ENCODE results near the gene RABL2A.
"Not testable (repeated sequence)": the region's sequence is repeated elsewhere in the genome, so short reads cannot be mapped to it uniquely, and the experiment has no call there.

RABL2A gene

DNA sequence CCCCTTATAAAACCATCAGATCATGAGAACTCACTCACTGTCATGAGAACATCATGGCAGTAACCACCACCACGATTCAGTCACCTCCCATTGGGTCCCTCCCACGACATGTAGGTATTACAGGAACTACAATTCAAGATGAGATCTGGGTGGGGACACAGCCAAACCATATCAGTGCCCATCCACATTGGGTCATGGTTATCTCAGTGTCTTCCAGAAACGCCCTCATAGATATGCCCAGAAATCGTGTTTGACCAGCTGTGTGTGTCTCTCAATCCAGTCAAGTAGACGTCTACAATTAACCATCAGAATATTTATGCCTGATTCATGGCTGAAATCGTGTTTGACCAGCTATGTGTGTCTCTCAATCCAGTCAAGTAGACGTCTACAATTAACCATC, 17.2 kb upstream of the RABL2A start:
- not testable (repeated sequence) for DNase-seq (ENCODE audit: low spot score)

DNA sequence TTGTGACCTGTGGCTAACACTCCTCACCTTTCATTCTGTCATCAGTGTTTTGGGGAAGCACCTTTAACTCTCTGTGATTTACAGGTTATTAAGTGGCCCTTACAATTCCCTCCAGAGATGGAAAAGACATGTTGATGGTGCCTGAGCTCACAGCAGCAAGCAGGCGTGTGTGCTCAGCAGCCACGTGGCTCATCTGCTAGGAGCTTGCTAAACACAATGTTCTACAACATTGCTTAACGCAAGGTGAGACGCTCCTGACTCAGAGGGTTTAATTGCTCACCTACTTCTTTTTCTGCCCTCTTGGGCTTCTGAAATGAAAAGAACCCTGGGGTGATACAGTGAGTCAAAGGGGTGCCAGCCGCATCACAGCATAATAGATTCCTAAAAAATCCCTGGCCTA, 6.1 kb upstream of the RABL2A start:
- DNase-seq (ENCODE audit: low spot score): not testable (repeated sequence)

DNA sequence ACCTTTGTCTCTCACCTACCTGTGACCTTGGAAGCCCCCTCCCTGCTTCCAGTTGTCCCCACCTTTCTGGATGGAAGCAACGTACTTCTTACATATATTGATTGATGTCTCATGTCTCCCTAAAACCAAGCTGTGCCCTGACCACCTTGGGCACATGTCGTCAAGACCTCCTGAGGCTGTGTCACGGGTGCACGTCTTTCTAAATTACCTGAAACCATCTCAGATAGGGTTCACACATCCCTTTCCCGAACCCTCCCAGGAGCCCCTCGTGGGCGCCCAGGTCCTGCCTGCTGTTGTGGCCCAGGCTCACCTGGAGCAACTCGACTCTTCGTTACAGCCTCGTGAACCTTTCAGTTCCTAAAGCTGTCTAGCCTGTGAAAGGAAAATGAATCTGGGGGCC, 1.2 kb upstream of the RABL2A start:
- DNase-seq (ENCODE audit: low spot score): not testable (repeated sequence)

DNA sequence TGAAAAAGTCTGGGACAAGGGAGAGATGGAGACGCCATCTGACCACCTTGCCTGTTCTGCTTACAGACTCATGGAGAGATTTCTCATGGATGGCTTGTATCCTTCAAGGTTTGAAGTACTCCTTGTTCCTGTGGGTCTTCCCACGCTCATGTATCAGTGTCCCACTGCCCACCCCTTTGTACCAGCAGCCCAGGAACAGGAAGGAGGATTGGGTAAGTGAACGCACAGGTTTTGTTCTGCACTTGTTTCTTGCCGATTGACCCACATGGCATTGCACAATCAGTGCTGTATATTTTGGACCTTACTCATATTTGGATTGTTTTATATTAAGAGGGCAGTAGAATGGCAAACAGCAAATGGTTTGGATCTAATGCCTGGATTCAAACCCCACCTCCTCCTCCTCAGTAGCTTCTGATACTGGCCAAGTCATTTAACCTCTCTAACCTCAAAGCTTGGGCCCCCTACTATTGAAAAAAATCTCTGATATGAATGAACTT, 5.8 kb downstream of the RABL2A start:
- DNase-seq (ENCODE audit: low spot score): not testable (repeated sequence)

DNA sequence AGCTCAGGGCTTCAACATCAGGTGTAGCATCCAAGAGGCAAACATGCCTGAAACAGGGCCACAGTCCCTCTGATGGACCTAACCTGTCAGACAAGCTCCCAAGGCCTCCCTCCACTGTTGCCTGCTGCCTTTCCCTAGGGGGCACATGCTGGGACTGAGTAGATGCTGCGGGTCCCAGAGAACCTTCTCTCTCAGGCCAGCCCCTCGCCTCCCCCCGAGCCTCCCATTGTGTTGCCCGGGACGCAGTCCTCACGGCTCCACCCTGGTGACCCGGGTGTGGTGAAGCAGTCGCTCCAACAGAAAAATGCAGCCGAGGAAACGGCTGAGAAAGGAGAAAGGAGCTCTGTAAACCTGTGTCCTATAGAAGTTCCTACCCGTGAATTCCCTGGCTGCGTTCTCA, 8.3 kb downstream of the RABL2A start:
- DNase-seq (ENCODE audit: low spot score): not testable (repeated sequence)

DNA sequence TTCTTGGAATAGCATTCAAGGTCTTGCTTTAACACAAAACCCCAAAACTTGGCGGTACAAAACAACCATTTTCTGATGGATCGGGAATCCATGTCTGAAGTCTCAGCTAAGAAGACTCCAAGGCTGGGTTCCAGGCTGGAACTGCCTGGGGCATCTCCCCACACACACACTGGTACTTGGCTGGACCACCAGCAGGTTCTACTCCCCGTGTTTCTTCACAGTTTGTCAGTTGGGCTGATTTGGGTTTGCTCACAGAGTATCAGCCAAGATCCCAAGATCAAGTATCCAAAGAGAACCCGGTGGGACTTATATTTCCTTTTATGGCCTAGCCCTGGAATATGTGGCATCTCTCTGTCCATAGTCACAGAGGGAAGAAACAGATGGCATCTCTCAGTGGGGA, 9.2 kb downstream of the RABL2A start:
- DNase-seq (ENCODE audit: low spot score): not testable (repeated sequence)

DNA sequence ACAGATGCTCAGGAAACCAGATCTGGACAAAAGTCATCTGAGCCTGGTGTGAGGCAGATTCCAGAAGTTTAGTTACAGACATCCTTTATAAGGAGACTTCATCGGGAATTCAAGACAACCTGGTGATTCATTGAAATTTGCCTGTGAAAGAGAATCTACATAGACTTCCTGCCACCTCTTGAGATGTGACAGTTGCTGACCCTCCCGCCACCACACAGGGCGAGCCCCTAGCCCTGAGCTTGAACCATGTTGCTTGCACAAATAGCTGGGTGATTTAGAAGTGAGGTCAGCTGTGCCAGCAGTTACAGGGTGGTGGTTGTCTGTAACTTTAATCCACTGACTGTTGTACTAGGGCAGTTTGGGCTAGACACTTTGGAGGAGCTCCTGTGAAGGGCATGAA, 11.0 kb downstream of the RABL2A start:
- DNase-seq (ENCODE audit: low spot score): not testable (repeated sequence)

DNA sequence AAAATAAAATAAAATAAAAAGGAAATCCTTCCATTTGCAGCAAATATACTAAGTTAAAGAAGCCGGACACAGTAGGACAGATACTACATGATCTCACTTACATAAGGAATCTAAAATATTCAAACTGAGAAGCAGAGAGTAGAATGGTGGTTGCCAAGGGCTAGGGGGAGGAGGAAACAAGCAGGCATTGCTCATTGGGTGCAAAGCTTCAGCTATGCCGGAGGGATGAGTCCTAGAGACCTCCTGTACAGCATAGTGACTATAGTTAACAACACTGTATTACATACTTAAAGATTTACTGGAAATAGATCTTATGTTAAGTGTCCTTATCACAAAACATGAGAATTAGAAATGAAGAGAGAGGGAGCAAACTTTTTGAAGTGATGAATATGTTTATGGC, 19.2 kb downstream of the RABL2A start:
- not testable (repeated sequence) for DNase-seq (ENCODE audit: low spot score)

DNA sequence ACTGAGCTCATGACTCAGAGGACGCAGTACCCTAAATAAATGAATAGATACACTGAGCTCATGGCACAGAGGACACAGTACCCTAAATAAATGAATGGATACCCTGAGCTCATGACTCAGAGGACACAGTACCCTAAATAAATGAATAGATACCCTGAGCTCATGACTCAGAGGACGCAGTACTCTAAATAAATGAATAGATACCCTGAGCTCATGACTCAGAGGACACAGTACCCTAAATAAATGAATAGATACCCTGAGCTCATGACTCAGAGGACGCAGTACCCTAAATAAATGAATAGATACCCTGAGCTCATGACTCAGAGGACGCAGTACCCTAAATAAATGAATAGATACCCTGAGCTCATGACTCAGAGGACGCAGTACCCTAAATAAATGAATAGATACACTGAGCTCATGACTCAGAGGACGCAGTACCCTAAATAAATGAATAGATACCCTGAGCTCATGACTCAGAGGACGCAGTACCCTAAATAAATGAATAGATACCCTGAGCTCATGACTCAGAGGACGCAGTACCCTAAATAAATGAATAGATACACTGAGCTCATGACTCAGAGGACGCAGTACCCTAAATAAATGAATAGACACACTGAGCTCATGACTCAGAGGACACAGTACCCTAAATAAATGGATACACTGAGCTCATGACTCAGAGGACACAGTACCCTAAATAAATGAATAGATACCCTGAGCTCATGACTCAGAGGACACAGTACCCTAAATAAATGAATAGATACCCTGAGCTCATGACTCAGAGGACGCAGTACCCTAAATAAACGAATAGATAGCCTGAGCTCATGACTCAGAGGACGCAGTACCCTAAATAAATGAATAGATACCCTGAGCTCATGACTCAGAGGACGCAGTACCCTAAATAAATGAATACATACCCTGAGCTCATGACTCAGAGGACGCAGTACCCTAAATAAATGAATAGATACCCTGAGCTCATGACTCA, 24.1 kb downstream of the RABL2A start:
- not testable (repeated sequence) for DNase-seq (ENCODE audit: low spot score)

DNA sequence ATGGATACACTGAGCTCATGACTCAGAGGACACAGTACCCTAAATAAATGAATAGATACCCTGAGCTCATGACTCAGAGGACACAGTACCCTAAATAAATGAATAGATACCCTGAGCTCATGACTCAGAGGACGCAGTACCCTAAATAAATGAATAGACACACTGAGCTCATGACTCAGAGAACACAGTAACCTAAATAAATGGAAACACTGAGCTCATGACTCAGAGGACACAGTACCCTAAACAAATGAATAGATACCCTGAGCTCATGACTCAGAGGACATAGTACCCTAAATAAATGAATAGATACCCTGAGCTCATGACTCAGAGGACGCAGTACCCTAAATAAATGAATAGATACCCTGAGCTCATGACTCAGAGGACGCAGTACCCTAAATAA, 25.5 kb downstream of the RABL2A start:
- not testable (repeated sequence) for DNase-seq (ENCODE audit: low spot score)

DNA sequence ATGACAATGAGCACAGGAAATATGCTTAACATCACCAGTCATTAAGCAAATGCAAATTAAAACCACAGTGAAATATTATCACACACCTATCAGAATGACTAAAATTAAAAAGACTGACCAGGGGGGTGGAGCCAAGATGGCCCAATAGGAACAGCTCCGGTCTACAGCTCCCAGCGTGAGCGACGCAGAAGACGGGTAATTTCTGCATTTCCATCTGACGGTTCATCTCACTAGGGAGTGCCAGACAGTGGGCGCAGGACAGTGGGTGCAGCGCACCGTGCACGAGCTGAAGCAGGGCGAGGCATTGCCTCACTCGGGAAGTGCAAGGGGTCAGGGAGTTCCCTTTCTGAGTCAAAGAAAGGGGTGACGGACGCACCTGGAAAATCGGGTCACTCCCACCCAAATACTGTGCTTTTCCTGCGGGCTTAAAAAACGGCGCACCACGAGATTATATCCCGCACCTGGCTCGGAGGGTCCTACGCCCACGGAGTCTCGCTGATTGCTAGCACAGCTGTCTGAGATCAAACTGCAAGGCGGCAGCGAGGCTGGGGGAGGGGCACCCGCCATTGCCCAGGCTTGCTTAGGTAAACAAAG, 29.1 kb downstream of the RABL2A start:
- not testable (repeated sequence) for DNase-seq (ENCODE audit: low spot score)

DNA sequence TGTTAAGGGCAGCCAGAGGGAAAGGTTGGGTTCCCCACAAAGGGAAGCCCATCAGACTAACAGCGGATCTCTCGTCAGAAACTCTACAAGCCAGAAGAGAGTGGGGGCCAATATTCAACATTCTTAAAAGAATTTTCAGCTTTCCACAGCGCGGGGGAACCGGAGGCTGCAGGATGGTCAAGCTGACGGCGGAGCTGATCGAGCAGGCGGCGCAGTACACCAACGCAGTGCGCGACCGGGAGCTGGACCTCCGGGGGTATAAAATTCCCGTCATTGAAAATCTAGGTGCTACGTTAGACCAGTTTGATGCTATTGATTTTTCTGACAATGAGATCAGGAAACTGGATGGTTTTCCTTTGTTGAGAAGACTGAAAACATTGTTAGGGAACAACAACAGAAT, 30.7 kb downstream of the RABL2A start:
- not testable (repeated sequence) for DNase-seq (ENCODE audit: low spot score)

DNA sequence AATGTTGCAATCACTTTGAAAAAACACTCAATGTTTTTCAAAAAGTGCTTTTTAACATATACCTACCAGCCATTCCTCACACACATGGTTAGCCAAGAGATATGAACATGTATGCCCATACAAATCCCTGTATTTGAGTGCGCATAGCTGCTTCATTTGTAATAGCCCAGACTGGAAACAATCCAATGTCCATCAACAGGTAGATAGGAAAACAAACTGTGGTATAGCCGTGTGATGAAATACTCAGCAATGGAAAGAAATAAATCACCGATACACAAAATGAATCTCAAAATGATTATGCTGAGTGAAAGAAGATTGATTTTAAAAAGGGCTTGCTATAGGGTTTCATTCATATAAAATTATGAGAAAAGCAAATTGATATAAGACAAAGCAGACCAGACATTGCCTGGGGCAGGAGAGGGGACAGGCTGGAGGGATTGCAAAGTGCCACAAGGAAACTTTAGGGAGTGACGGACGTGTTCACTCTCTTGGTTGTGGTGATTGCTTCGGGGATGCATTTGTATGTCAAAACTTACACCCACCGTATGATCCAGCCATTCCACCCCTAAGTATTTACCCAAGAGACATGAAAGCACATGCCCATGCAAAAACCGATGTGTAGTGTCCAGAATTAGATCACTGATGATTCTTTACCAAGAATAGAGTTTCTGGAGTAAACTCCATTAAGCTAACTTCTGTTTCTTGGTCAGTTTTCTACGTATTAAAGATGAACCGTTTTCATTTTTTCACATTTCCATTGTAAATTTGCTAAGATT, 36.4 kb downstream of the RABL2A start:
- not testable (repeated sequence) for DNase-seq (ENCODE audit: low spot score)

DNA sequence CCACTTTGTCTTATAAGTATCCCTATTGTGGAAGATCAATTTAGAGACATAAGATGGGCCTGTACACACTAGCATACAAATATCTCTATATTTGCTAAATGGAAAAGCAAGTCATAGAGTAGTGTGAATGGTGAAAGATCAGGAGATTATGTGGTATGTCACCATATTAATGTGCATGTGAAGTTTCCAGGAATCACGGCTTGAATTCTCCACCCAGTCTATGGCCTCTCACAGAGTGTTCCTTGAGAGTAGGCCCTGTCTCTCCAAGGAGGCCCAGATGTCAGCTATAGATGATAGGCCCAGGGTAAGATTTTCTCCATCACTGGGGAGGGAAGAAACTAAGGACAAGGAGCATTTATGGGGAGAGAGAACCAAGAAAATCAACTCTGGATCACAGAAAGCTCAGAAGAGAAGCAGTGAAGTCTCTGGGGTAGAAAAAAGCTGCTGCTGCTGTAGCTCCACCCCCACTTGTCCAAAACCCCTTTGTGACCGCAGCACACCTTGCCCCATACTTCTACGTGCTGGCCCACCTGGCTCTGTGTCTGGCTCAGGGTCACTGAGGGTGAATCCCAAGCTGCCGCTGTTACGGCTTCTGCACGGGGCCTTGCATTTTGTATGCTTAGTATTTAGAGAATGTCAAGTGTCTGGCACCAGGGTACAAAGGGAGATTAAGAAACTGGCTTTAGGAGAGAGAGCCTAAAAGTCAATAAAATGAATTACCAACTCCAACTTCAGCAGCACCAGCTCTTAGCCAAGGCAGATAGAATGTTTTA, 37.9 kb downstream of the RABL2A start:
- not testable (repeated sequence) for DNase-seq (ENCODE audit: low spot score)

DNA sequence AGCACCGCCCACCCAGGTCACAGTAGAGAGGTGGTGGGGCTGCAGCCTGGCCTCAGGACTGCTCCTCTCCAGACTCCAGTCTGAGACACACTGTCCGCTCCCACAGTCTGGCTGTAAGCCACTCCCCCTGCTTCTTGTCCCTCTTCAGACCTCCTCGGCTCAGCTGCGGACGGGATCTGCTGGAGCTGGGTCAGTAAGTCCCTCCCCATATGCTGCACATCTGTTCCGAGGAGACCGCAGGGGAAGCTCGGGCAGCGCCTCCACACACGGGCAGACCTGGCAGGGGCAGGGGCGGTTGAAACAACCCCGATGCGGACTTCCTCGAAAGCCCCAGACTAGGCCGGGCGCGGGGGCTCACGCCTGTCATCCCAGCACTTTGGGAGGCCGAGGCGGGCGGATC, 41.9 kb downstream of the RABL2A start:
- not testable (repeated sequence) for DNase-seq (ENCODE audit: low spot score)

DNA sequence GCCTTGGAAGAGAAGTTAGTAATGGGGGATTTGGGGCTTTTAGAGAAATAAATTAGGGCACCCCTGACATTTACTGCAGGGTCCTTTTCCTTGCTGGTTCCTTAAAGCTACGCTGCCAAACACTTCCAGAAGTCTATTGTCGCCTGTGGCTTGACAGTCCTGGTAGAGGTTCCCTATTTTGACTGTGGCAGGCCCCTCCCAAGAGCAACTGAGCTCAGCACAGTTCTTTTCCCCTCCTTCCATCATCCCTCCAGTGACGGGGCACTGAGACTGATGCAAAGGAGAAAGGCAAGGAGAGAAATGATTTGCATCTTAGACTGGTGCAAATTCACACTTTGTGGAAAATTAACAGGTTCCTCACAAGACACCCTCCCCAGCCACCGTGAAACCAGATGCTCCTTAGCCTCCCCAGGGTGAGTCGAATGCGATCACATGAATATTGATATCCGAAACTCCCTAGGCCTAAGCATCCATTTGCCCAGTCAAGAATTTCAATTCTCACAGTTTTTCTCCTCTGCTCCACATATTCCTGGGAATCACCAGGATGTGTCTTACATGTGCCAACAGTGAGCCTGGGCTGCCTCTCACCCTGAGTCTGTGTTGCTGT, 45.4 kb downstream of the RABL2A start:
- no peak for DNase-seq (ENCODE audit: low spot score)

DNA sequence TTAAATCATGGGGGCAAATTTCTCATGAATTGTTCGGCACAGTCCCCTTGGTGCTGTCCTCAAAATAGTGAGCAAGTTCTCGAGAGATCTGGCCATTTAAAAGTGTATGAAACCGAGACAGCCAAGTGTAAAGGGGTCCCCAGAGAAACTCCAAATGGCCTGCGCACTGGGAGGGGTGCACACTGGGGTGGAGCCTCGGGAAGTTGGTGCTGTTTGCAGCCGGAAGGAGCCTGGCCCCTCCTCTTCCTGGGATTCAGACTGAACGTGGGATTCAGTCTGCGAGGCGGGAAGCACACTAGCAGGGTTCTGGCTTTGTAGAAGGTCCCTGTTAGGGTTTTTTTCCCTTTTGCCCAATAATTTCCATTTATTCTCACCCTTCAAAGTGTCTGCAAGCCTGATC, 48.8 kb downstream of the RABL2A start:
- no peak for DNase-seq (ENCODE audit: low spot score)

DNA sequence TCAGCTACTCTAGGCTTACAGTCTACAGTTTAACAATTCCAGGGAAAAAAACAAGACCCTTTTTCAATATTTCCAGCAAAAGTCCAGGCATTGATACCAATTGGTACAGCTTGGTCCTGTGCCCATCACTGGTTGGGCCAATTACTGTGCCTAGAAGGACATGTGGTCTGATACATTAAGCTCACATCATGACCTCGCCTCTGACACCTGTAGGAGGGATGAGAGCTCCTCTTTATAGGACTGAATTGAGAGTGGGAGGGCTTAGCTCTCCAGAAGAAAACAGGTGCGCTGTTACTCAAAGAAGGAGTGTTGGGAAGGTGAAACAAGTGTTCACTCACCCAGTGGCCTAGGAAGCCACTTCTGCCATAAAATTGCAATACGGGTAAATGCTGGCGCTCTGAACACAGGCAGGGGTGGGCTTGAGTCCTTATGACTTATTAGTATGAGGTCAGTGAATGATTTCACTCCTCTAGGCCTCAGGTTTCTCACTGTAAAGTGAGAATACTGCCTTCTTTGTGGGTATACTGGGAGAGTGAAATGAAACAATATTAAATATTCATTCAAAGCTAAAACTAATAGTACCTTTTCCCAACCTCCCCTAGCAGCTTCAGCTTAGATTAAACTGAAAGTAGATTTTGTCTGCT, 49.7 kb downstream of the RABL2A start:
- DNase-seq (ENCODE audit: low spot score): no peak

DNA sequence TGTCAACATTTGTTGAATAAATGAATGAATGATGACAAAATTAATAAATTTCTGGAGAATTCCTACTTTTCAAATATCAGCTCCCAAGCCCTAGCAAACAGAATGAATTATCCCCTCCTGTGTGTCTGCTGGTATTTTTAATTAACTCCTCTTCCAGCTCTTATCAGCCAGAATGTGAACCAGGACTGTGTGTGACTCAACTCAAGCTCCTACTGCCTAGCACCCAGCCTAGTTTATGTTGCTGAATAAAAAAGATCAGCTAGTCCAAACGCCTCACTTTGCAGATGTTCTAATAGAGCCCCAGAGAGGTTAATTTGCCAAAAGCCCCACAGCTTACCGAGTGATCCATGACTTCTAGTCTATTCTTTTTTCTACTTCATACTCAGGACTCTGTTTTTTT, 50.3 kb downstream of the RABL2A start:
- DNase-seq (ENCODE audit: low spot score): no peak

DNA sequence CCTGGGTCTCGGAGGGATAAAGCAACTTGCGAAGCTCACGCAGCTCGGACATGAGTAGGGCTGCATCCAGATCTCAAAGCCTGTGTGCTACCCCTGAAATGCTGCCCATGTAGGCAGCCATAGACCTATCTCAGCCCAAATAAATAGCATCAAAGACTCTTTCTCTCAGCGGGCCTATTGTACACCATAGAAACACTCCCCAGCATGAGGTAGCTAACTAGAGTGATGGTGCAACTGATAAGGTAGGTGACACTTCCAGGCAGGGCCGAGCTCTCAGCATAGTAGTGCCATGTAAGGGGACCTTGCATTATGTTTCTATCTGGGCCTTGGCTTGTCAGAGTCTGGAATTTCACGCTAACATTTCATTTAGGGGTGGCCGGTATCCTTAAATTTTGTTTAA, 52.4 kb downstream of the RABL2A start:
- no peak for DNase-seq (ENCODE audit: low spot score)

DNA sequence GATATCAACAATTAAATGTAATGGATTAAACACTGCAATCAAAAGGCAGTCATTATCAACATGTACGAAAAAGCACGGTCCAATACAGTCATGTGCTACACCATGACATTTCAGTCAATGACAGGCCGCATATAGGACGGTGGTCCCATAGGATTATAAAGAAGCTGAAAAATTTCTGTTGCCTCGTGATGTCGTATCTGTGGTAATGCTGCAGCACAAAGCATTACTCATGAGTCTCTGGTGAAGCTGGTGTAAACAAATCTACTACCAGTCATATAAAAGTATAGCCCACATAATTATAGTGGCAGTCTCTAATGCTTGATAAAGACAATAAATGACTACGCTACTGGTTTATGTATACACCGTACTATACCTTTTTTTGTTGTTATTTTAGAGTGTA, 58.4 kb downstream of the RABL2A start:
- no peak for DNase-seq (ENCODE audit: low spot score)
